Gastrocnemius medialis (tissue), 4 donors: ENCODE data around the gene COX4I1.

Experiments
- POLR2A ChIP-seq, 2 donors: fragments of 450-650 bp; IDR thresholded peaks; one replicate each; pipeline ENCODE4 v1.6.1; 2017; ENCODE audit warnings: antibody characterized with exemption in 2 of 2, mild to moderate bottlenecking in 2 of 2, moderate library complexity in 2 of 2
- TF ChIP-seq, protein P1 (sequence below), 5 experiments: fragments of 450-650 bp in 3 of 5; fragments of 200-600 bp in 2 of 5; sonication (generic) in 2 of 5; IDR thresholded peaks in 4 of 5; conservative IDR thresholded peaks in 1 of 5; 1 replicate in 4 of 5; 2 replicates in 1 of 5; pipeline ENCODE4 v1.5.1; 2016 to 2019; ENCODE audit warnings: antibody characterized with exemption in 5 of 5, mild to moderate bottlenecking in 3 of 5, moderate library complexity in 3 of 5

DNA sequence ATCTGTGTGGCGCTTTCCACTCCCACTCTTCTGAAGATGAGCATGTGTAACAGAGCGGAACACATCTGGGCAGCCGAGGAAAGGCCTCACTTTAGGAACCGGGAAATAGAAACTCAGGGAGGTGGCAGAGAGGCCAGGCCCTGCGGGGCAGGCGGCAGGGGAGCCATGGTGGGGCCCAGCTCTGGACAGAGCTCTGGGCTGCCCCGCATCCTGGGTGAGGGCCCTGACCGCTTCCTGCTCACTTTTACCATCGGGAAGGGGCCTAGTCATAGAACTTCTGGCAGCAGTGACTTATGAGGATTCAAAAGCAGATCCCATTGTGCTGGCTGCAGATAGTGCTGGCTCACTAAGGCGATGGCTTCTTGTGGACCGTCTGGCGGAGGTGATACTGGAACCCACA is 22.6 kb downstream of the COX4I1 start:
- TF ChIP-seq, protein P1, sequence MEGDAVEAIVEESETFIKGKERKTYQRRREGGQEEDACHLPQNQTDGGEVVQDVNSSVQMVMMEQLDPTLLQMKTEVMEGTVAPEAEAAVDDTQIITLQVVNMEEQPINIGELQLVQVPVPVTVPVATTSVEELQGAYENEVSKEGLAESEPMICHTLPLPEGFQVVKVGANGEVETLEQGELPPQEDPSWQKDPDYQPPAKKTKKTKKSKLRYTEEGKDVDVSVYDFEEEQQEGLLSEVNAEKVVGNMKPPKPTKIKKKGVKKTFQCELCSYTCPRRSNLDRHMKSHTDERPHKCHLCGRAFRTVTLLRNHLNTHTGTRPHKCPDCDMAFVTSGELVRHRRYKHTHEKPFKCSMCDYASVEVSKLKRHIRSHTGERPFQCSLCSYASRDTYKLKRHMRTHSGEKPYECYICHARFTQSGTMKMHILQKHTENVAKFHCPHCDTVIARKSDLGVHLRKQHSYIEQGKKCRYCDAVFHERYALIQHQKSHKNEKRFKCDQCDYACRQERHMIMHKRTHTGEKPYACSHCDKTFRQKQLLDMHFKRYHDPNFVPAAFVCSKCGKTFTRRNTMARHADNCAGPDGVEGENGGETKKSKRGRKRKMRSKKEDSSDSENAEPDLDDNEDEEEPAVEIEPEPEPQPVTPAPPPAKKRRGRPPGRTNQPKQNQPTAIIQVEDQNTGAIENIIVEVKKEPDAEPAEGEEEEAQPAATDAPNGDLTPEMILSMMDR (IDR thresholded peaks at IDR 0.05 in 4 of 5, conservative IDR thresholded peaks at IDR 0.05 in 1 of 5), result no peak
- no peak for TF ChIP-seq POLR2A (IDR thresholded peaks at IDR 0.05)
